ENCODE measurements around the gene SPEM3. TPM values are rescaled to one million over a fixed set of nuclear protein-coding genes. Genes with fewer than 3 reads are reported as not detected.

The SPEM3 gene
- total and polyA plus RNA-seq, 10 of the 15 experiments (the other 5 are each of a cell fraction or from before 2014, with no cell fraction given) = not detected

- no peaks in the 10 kb centered on the region; a peak in 2 of 4 replicates for H3K27me3 ChIP-seq (replicated peaks in 1 of 2; ENCODE audit: control insufficient read depth in 2 of 2, insufficient read depth in 2 of 2, low read length in 1 of 2)
- POLR2A ChIA-PET = no interaction called here
- in situ Hi-C loops (cut with MboI) = no loop called here
These were observed 12.9 kb upstream of the SPEM3 start for GRCh38 chr17:7415784-7416183.

More at GRCh38 chr17:7415784-7416183, 12.9 kb upstream of the SPEM3 start:
- Histone ChIP-seq H4K20me1 (ENCODE audit: control insufficient read depth, insufficient read depth) (no peaks in the 10 kb centered on the region), H3K4me2 (ENCODE audit: control insufficient read depth, insufficient read depth) (no peak overlapping the region), H3K9me3 (replicated peaks; ENCODE audit: control insufficient read depth, insufficient read depth, low read length) (no peaks in the 10 kb centered on the region), H3K4me3 (no peak overlapping the region), H3K36me3 (ENCODE audit: control insufficient read depth in 2 of 2, insufficient read depth in 2 of 2, low read length in 1 of 2) (no peaks in the 10 kb centered on the region), H3K27ac (ENCODE audit: control insufficient read depth, insufficient read depth) (no peak overlapping the region), H3K79me2 (ENCODE audit: control insufficient read depth, insufficient read depth, low read length) (no peaks in the 10 kb centered on the region), H2AFZ (ENCODE audit: control insufficient read depth, low read depth, low read length) (no peak overlapping the region), H3K4me1 (ENCODE audit: control insufficient read depth, insufficient read depth, low read length) (no peaks in the 10 kb centered on the region), H3K9ac (ENCODE audit: control insufficient read depth, insufficient read depth, low read length) (no peak overlapping the region)
- DNase-seq (ENCODE audit: low read depth, low spot score) (no peak), FAIRE-seq (no peak), ATAC-seq (no peak)
- TF ChIP-seq MEF2B (IDR thresholded peaks at IDR 0.05; ENCODE audit: partially characterized antibody, poor library complexity, severe bottlenecking) (no peak), SUZ12 (IDR thresholded peaks at IDR 0.05; ENCODE audit: unreplicated experiment) (no peak), MXI1 (IDR thresholded peaks at IDR 0.05; ENCODE audit: low read depth, low read length) (no peak), LARP7 (IDR thresholded peaks at IDR 0.05) (no peak), HDGF (IDR thresholded peaks at IDR 0.05) (no peak), BRCA1 (IDR thresholded peaks at IDR 0.05; ENCODE audit: low read depth, low read length) (no peak), ZBED1 (IDR thresholded peaks at IDR 0.05; ENCODE audit: borderline replicate concordance) (no peak), E4F1 (IDR thresholded peaks at IDR 0.05; ENCODE audit: borderline replicate concordance, partially characterized antibody) (no peak), BCL11A (IDR thresholded peaks at IDR 0.05; ENCODE audit: low read depth, low read length) (no peak), GABPA (IDR thresholded peaks at IDR 0.05; ENCODE audit: low read depth) (no peak), EED (IDR thresholded peaks at IDR 0.05; ENCODE audit: low read depth) (no peak), TCF7 (IDR thresholded peaks at IDR 0.05; ENCODE audit: borderline replicate concordance) (no peak), POU2F2 (IDR thresholded peaks at IDR 0.05; ENCODE audit: borderline replicate concordance, low read depth, low read length) (no peak), CEBPB (IDR thresholded peaks at IDR 0.05; ENCODE audit: borderline replicate concordance in 1 of 2, low read depth in 2 of 2, low read length in 2 of 2) (no peak)
- 41% methylated on average over 22 of the region's 23 CpGs for WGBS (ENCODE audit: insufficient coverage, insufficient replicate concordance, low lambda C conversion rate, missing lambda C conversion rate)
- SMC1A ChIA-PET (ENCODE audit: uncharacterized antibody, unreplicated experiment) = no interaction called here
- CTCF ChIA-PET = no interaction called here
- BruUV-seq (replicated peaks) = no TSS peak
- RAD21 ChIA-PET (ENCODE audit: unreplicated experiment) = no interaction called here
- intact Hi-C loops (cut with micrococcal nuclease; ENCODE audit: unreplicated experiment) = no loop called here

Measured in GM12878 (cell line).